SK-N-MC (cell line): ENCODE results near the gene SBDS.
"Not testable (repeated sequence)": the region's sequence is repeated elsewhere in the genome, so short reads cannot be mapped to it uniquely, and the experiment has no call there.

Experiments used
- EZH2 ChIP-seq: fragments of 200-600 bp; sonication (generic); IDR thresholded peaks from one replicate; pipeline ENCODE4 v1.6.1; 2017; ENCODE audit warnings: antibody characterized with exemption
- FOXP2 ChIP-seq: optimal IDR thresholded peaks from 2 replicates; pipeline ENCODE3; 2011; ENCODE audit warnings: mild to moderate bottlenecking, moderate library complexity; ENCODE audit not compliant: insufficient read depth; ENCODE audit errors: extremely low read length, control extremely low read depth
- POLR2AphosphoS5 ChIP-seq: IDR thresholded peaks from 2 replicates; pipeline ENCODE4 v1.6.1; 2012; ENCODE audit warnings: mild to moderate bottlenecking, low read depth, low read length, borderline replicate concordance

DNA sequence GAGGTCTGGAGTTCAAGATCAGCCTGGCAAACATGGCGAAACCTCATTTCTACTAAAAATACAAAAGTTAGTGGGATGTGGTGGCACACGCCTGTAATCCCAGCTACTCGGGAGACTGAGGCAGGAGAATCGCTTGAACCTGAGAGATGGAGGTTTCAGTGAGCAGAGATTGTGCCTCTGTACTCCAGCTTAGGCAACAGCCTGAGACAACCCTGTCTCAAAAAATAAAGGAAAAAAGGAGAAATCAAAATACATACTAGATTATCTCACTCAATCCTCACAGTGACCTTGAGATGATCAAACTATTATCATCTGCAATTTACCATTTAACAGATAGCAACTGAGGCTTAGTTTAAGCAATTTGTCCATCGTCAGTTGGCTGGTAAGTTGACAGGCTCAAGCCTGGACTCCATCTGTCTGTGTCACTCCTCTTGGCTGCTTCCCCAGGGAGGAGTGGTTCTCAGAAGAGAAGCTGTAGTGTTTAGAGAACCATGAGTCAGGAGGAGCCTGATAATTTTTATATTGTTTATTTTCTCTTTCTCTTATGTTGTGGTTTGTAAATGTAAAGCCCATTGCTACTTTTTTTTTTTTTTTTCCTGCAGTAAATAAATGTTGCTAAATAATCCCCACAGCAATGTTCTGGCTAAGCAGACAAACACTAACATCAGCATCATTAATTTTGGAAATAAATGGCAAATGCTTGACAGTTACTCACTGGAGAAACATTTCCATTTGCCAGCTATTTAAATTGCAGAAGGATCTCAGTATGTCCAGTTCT lies 47.6 kb upstream of the SBDS start:
- TF ChIP-seq EZH2, POLR2AphosphoS5, FOXP2: not testable (repeated sequence)
